Measurements from ENCODE around the gene ZFP36.

ZFP36 gene

DNA sequence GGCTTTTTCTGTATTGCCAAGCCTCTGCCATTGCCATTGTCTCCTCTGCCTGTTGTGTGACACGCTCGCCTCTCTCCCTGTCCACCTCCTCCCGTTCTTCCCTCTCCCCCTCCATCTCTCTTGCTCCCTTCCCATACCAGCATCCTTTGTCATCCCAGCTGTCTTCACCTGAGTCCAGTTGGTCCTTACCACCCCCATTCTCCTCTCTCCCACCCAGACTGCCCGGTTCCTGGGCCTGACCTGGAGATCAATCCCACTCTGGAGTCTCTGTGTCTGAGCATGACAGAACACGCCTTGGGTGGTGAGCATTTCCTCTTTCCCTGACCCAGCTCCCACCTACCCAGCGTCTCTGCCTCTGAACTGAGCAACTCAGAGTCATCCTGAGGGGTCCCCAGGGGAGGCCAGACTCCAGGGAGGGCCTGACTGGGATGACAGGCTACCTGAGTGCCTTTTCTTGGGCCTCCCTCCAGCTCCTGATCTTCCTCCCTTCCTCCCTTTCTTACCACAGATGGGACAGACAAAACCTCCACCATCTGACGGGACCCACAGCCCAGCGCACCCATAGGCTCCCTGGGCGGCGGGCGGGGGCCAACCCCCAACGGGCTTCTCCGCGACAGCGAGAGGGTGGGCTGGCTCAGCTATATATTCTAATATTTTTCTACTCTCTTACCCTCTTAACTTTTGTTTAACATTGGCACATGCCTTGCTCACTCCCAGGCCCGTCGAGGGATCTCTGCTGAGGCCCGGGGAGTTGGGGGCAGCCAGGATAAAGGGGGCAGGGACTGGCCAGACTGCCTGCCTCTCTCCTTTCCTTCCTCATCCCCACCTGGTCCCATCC, 23.4 kb upstream of the ZFP36 start:
- DNase-seq = peak in 2 of 10 donors; percentile 62 to 70
- intact Hi-C loops (cut with DNase I) = no loop called here

DNA sequence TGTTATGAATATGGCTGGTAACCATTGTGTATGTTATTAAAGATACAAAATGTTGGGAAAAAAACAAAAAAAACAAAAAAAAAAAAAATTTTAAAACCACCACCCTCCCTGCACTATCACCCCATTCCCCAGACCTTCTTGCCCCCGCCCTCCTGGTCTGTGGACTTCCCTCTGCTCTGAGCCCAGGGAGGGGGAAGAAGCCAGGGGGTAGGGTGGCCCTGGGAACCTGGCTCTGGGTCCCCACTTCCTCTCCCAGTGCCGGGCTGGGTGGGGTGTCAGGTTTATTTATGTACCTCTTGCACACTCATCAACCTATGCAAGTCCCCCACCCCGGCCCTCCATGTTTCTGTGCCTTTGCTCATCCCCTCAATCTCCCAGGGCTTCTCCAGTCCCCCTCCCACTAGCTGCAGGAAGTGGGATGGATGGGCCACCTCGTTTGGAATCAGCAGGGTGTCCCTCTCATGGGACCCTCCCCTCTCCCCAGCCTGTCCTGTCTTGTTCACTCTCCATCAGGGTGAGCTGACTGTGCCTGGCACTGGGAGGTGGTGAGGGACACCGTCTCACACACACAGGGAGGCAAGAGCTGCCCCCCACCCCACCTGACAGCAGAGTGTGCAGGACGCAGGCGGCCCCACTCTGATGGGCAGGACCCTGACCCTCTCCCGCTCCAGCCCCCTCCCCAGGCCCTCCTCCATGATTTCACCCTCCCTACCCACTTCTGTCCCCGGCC, 21.6 kb upstream of the ZFP36 start:
- intact Hi-C loops (cut with DNase I) = no loop called here

DNA sequence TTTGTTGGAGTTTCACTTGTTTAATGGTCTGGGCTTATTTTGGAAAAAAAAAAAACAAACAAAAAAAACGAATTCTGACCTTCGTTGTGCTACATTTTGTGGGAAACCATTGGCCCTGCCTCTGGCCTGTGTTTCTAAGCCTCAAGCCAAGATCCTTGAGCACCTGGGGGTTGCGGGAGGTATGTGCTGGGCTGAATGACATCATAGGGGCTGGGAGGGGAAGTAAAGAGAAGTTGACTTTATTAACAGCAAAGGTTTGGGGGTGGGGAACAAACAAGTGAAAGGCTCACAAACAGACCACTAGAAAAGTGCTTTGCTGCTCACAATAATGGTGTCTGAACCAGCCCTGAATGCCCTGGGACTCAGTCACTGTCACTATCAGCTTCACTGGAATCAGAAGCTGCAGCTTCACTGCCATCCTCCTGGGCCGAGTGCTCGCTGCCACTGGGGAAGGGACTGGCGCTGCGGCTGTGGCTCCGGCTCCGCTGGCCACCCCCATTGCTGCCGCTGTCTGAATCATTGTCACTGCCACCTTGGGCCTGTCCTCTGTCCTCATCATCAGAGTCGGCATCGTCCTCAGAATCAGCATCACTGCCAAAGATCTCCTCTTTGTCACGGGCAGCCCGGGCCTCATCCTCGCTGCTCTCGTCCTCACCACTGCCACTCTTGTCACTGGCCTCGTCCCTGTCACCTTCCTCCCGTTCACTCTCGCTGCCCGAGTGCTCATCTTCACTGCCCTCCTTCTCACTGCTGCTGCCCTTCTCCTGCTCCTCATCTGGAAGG, 20.8 kb upstream of the ZFP36 start:
- peak in 3 of 10 donors; percentile 19 to 83 (median 82) for DNase-seq
- intact Hi-C loops (cut with DNase I) = no loop called here

More for the DNA sequence above, 21.6 kb upstream of the ZFP36 start:
- peak in 2 of 10 donors; percentile 61 to 84 for DNase-seq

DNA sequence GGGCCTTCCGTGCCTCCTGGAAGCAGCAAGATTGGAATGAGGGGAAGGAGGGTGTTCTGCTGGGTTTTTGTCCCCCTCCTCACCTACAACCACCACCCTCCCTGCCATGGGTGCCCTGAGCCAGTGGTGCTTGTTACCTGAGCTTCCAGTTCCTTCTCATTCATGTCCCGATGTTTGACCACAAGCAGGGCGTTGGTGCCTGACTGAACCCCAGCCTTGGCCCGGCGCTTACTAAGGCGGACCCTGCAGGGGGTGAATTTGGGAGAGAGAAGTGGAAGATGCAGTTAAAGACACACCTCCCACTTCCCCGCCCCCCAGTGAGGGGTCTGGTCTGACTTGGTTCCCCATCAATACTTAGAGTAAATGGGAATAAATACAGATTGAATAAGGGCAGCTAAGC, 20.1 kb upstream of the ZFP36 start:
- peak in 1 of 10 donors; percentile 65 for DNase-seq
- intact Hi-C loops (cut with DNase I) = no loop called here

DNA sequence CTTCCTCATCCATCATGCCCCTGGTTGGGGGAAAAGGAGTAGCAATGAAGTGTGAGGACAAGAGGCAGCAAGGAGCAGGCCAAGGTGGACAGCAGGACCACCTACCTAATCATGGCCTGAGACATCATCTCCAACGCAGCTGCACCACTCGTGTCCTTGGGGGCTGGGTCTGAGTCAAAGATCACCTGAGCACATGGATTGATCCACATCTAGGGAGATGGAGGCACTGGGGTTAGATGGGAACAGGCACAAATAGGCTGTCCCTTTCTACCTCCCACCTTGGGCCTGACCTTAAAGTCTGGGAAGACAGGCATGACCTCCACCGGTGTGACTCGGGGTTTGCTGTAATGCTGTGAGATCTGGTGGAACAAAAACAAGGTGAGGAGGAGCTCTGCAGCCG, 18.0 kb upstream of the ZFP36 start:
- intact Hi-C loops (cut with DNase I) = no loop called here
- DNase-seq = peak in 1 of 10 donors; percentile 39

DNA sequence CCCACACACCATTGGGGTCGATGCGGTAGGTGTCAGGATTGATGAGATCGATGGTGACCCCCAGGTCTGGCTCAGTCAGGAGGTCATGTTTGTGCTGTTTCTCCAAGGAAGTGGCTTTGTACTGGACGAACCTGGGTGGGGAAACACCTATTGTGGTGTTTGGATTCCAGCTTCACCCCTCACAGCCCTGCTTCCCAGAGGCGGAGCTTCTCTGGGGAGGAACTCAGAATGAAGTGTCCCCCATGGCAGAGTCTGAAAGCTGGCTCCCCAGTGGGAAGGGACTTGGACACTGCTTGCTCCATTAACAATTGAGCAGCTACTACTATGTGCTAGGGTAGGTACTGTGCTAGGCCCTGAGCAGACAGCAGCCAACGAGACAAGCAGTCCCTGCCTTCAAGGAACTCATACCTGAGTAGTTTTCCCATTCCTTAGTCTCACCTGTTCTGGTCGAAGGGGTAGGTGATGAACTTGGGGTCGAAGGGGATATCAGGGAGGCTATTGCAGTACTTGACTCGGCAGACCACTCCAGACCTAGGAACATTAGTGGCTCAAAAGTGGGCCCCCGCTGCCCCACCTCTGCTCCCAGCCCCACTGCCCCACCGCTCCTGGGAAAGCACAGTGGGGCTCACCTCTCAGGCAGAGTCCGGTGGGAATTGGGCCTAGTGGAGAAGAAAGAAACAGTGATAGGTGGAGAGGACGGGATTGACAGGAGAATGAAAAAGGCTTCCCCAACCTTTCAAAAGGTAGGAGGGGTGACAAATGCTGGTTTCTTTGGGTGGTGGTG, 16.8 kb upstream of the ZFP36 start:
- intact Hi-C loops (cut with DNase I) = no loop called here
- peak in 1 of 10 donors; percentile 50 for DNase-seq

DNA sequence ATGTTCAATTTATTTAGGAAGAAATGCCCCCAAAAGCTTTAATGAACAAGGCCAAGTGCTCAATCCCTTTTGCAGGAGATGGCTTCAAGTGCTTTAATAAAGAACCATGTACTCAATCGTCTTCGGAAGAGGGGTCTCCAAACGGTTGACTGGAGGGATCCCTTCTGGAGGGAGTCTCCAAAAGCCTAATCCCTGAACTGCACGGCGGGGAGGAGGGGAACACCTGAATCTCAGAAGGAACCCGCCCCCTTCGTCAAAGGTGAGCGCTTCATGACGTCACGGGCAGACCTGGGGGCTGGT, 16.2 kb upstream of the ZFP36 start:
- intact Hi-C loops (cut with DNase I) = no loop called here
- peak in 1 of 10 donors; percentile 72 for DNase-seq

DNA sequence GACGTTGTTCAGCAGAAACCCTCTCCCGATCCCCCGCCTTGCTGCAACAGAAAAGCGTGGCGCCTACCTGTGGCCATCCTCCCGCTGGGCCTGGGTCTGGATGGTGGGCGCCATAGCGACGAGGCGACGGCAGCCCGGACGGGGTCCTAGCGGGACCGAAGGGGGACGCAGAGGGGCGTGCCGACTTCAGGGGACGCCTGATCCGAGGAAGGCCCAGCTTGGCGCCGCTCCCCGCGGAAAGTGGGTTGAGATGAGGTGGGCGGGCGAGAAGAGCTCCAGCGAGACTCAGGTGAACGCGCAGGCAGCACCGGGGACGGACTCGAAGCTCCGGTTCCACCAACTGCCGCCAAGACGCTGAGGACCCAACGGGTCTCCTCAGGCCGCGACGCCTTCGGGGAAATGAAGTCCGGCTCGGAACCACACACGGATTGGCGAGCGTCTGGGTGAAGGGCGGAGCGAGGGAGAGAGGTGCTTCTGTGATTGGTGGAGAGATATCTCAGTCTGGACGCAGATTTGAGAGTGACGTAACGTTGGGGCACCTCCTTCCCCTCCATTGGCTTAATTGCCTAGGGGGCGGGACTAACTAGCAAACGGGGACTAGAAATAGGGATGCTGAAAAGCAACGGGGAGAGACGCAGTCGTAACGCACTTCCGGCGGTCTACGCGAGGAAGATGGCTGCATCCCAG, 15.8 kb upstream of the ZFP36 start, which contains the start of the genes MED29 and PAF1:
MED29 (plus strand) TSS at position 628 of the 687 bp plus-strand sequence; CDS start at position 673, 45 bp downstream.
PAF1 (minus strand) TSS at position 356 of the 687 bp plus-strand sequence; CDS start at position 114, 242 bp downstream.
- intact Hi-C loops (cut with DNase I) = loop anchor here (1.0 kb wide), 1 partner anchor 49 kb away; the partner anchor contains the start of gene SAMD4B
- DNase-seq = peak; percentile 93 to 100 (median 98)

DNA sequence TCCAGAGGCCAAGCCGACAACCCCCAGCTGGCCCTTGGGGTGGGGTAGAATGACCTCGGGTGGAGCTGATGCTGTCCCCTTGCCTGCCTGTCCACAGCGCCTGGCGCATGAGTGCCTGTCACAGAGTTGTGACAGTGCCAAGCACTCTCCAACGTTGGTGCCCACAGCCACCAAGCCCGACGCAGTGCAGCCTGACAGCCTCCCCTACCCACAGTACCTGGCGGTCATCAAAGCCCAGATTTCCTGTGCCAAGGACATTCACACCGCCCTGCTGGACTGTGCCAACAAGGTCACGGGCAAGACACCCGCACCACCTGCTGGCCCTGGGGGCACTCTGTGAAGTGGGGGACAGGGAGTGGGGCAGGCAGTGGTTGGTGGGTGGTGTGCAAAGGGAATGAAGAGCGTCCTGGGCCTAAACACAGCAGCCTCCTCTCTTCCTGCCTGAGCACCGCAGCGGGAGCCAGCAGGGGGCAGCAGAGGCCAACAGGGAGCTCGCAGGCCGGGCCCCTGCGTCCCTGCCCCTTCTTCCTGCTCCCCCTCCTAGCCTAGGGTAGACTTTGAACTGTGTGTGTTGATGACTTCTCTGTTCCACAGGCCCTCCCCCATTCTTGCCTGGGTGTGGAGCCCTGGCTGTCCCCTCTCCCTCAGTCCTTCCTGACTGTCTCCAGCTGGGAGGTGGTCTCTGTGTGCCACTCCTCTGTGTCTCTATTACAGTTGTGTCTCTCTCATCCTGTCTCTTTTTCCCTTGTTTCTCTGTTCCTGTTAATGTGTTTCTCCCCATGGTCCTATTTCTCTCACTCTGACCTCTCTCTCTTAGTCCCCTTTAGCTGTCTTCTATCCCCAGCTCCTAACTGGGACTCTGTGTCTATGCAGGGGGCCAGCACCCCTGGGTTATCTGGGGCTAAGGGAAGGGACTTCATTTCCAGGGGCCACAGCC, 9.0 kb upstream of the ZFP36 start:
- intact Hi-C loops (cut with DNase I) = loop anchor here (1.0 kb wide), 2 partner anchors 14 to 135 kb away; partner anchors contain the start of gene EID2B
- DNase-seq = peak; percentile 56 to 97 (median 85)

DNA sequence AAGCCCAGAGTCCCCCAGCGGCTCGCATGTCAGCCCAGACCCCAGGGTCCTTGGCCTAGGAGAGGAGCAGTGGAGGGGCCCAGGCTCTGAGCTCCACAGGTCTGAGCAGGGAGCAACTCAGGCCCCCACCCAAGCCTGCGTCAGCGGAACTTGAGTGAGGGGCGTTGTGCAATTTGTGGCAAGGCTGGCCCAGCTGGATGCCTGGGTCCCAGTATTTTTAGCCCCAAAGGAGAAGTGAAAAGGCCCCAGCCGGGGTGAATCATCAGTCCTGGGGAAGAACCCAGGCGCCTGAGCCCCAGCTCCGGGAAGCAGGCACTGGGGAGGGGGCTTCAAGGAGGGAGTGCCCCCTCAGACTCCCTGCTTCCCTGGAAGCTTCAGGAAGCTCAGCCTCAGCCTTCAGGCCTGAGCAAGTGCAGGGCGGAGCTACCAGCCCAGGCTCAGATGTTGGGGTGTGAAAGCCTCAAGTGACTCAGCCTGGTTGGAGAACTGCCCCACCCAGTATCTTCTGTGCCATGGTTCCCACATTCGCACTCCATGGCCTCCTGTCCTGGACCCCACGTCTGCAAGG, 8.3 kb upstream of the ZFP36 start:
- intact Hi-C loops (cut with DNase I) = no loop called here
- peak in 5 of 10 donors; percentile 31 to 90 (median 44) for DNase-seq

DNA sequence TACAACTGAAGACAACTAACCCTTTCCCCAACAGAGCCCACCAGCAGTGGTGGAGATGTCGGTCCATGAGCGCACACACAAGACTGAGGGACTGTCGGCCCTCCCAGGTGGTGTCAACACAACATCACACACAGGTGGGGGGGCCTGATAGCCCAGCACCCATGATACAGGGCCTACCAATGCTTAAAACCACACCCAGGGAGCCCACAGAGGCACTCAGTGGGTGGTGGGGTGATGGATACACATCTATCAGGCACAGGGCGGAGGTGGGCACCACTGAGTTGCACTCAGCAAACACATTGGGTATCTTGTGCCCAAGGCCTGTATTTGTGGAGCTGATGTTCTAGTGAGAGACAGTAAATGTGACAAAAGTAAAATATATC, 7.0 kb upstream of the ZFP36 start:
- DNase-seq = no peak
- intact Hi-C loops (cut with DNase I) = no loop called here

DNA sequence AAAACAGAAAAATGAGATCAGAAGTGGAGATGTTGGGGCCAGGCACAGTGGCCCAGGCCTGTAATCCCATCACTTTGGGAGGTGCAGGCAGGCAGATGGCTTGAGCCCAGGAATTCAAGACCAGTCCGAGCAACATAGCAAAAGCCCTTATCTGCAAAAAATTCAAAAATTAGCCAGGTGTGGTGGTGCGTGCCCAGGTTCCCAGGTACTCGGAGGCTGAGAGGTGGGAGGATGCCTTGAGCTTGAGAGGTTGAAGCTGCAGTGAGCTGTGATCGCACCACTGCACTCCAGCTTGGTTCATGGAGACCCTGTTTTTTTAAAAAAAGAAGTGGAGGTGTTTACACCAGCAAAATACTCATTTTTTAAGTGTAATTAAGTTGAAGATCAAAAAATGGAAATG, 6.6 kb upstream of the ZFP36 start:
- intact Hi-C loops (cut with DNase I) = no loop called here

DNA sequence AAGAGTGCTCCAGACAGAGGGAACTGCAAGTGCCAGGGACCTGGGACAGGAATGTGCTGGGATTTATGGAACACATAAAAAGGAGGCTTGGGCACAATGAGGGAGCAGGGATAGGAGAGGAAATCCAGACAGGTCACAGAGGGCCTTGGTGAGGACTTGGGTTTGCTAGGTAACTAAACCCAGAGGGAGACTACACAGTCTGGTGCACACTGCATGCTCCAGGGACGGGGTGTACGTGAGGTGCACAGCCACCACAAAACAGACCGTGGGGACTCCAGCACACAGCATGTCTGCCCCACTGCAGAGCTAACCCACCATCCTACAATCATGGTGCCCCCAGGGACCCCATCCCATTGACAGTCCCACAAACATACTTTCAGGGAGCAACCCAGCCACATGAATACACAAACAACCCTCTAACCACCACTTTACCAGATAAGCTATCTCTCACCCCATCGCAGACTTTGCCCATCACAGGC, 5.5 kb upstream of the ZFP36 start:
- DNase-seq = no peak
- intact Hi-C loops (cut with DNase I) = no loop called here

More for the DNA sequence above, 6.6 kb upstream of the ZFP36 start:
- DNase-seq = no peak

DNA sequence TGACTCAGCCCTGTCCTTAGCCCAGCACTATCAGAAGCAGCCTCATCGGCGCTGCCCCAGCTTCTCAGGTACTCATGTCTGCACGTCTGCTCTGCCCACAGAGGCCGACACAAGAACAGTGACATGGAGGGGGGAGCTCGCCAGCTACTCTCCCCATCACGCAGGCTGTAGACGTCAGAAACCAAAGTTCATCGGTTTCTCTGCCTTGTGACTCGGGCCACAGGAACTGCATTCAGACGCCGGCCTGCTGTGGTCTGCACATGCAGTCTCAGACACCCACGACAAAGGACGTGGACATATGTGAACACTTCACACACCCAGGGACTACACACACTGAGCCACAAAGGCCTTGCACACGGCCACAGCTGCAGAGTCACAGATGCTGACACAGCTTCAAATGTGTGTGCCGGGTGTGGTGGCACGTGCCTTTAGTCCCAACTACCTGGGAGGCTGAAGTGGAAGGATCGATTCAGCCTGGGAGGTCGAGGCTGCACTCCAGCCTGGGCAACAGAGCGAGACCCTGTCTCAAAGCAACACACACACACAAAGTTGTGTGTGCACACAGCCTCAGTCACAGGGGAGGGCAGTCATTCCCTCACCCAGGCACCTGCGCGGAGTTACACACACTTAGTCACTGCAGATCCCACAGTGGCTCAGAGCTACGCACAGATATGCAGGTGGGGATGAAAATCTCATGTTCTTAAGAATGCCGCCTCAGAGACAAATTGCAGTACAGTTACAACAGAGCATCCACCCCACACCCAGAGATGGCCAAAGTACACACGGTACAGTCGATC, 4.9 kb upstream of the ZFP36 start:
- intact Hi-C loops (cut with DNase I) = no loop called here
- DNase-seq = no peak

DNA sequence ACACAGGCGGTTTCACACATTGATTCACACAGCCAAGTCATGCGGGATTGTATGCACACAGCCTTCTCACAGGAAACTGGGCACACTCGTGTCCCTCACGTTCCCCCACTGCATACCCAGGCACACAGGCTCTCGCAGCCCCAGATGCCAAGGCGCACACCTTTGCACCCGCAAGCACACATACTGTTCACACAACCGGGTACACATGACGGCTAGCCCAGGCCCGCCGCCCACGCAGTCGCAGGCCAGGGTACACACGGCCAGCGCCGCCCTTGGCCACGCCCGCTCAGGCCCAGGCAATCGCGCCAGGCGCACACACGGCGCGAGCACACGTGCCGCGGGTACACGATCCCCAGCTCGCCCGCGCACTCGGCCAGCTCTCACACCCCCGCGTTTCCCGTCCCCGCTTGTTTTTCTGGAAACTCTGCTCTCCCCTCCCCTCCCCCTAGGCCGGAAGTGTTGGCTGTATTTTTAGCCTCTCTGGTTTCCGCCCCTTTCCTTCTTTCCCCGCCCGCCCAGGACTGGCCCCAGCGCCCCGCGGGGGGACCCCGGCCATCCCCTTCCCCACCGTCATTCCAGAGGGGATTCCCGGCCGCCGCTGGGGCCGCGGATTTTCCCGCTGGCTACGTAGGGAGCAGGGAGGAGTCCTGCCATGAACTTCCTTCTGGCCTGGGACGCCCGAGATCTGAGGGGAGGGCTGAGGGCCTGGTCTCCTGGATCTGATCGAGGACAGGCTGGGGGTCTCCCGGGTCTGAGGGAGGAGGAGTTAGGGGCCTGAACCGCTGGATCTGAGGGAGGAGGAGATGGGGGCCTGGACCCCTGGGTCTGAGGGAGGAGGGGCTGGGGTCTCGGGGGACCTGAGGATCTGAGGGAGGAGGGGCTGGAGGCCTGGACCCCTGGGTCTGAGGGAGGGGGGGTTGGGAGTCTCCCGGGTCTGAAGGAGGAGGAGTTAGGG, 4.0 kb upstream of the ZFP36 start:
- peak; percentile 49 to 94 (median 70) for DNase-seq
- intact Hi-C loops (cut with DNase I) = no loop called here

Measured in posterior cingulate gyrus (tissue), 11 donors.